A549 (cell line): ENCODE results near the gene ACTMAP. TPM values are rescaled to one million over a fixed set of nuclear protein-coding genes. Genes with fewer than 3 reads are reported as not detected.

Source experiments
- ATAC-seq, 2 experiments: fragments of 200-7000 bp in 1 of 2; fragments of >200 bp in 1 of 2; cut with Nextera tagmentation in 1 of 2; cut with Tn5 transposase in 1 of 2; 3 replicates each; pipeline versions ENCODE4 v1.8.0 to v1.9.1; 2018 to 2020; ENCODE audit warnings: mild to moderate bottlenecking in 1 of 2, moderate library complexity in 1 of 2
- CTCF ChIA-PET: fragments of 300-600 bp; sonication (Branson Sonifier 250); formaldehyde crosslinking; extraction: SDS; loops from one replicate; lab custom pipeline; 2021; ENCODE audit warnings: antibody characterized with exemption, inconsistent platforms; lab: Yijun Ruan, JAX
- POLR2A ChIA-PET: fragments of 350-600 bp; formaldehyde crosslinking; extraction: SDS; loops from one replicate; lab custom pipeline; 2021; ENCODE audit warnings: antibody characterized with exemption, inconsistent platforms; lab: Yijun Ruan, JAX
- DNase-seq, 2 experiments: peaks; one replicate each; pipeline versions ENCODE4 v3.0.0 to v3.0.0-alpha.2; 2011 to 2016; ENCODE audit warnings: low read depth in 1 of 2, low spot score in 1 of 2
- FAIRE-seq: peaks from 2 replicates; lab custom pipeline; 2011; peaks lifted over from hg19 to GRCh38; lab: Jason Lieb, UNC
- H3K27ac ChIP-seq, 2 experiments: fragments of >200 bp; sonication (Bioruptor Twin); formaldehyde crosslinking; 3 replicates each; pipeline ENCODE4 v1.5.1; 2016 to 2017
- H3K4me1 ChIP-seq: fragments of >200 bp; sonication (Bioruptor Twin); formaldehyde crosslinking; 3 replicates; pipeline ENCODE4 v1.6.1; 2016
- H3K4me2 ChIP-seq: fragments of >200 bp; sonication (Bioruptor Twin); formaldehyde crosslinking; 3 replicates; pipeline ENCODE4 v1.6.1; 2016
- H3K4me3 ChIP-seq: fragments of >200 bp; sonication (Bioruptor Twin); formaldehyde crosslinking; 3 replicates; pipeline ENCODE4 v1.5.1; 2016
- H3K9me3 ChIP-seq: fragments of >200 bp; sonication (Bioruptor Twin); formaldehyde crosslinking; 3 replicates; pipeline ENCODE4 v1.6.1; 2016
- BHLHE40 ChIP-seq: IDR thresholded peaks from 2 replicates; pipeline ENCODE4 v1.6.1; 2012; ENCODE audit warnings: low read depth, low read length, inconsistent platforms
- CEBPB ChIP-seq, 2 experiments: fragments of >200 bp in 1 of 2; sonication (Bioruptor Twin) in 1 of 2; formaldehyde crosslinking in 1 of 2; IDR thresholded peaks; 2 replicates each; pipeline ENCODE4 v1.6.1; 2012 to 2016
- CHD2 ChIP-seq: fragments of 150-350 bp; IDR thresholded peaks from 2 replicates; pipeline ENCODE4 v1.6.1; 2014; ENCODE audit warnings: low read length; ENCODE audit not compliant: partially characterized antibody
- CHD4 ChIP-seq: fragments of 200-600 bp; sonication (generic); IDR thresholded peaks from 2 replicates; pipeline ENCODE4 v1.6.1; 2016; ENCODE audit warnings: antibody characterized with exemption, mild to moderate bottlenecking, borderline replicate concordance
- E2F6 ChIP-seq: IDR thresholded peaks from 2 replicates; pipeline ENCODE4 v1.6.1; 2012; ENCODE audit warnings: low read depth, borderline replicate concordance
- EHF ChIP-seq: fragments of 250-450 bp; sonication (Bioruptor Pico); IDR thresholded peaks from 2 replicates; pipeline ENCODE4 v1.5.0; 2020; ENCODE audit warnings: mild to moderate bottlenecking
- EHMT2 ChIP-seq: fragments of 200-600 bp; sonication (generic); IDR thresholded peaks from 2 replicates; pipeline ENCODE4 v1.6.1; 2016; ENCODE audit warnings: antibody characterized with exemption, low read depth, mild to moderate bottlenecking, moderate library complexity
- FOSL2 ChIP-seq, 2 experiments: fragments of 450-650 bp in 1 of 2; fragments of >200 bp in 1 of 2; sonication (Bioruptor Twin) in 1 of 2; formaldehyde crosslinking; IDR thresholded peaks; 2 replicates each; pipeline versions ENCODE4 v1.5.0 to v1.6.1; 2016 to 2020; ENCODE audit warnings: mild to moderate bottlenecking in 1 of 2, moderate library complexity in 1 of 2
- HEYL ChIP-seq: fragments of 250-450 bp; sonication (Bioruptor Pico); IDR thresholded peaks from 2 replicates; pipeline ENCODE4 v1.8.0; 2021; ENCODE audit warnings: mild to moderate bottlenecking, moderate library complexity
- HOXA7 ChIP-seq: fragments of 250-450 bp; sonication (Bioruptor Pico); IDR thresholded peaks from 2 replicates; pipeline ENCODE4 v1.5.0; 2020; ENCODE audit warnings: mild to moderate bottlenecking, moderate library complexity
- HOXB5 ChIP-seq: fragments of 250-450 bp; sonication (Bioruptor Pico); IDR thresholded peaks from 2 replicates; pipeline ENCODE4 v1.5.0; 2020; ENCODE audit warnings: mild to moderate bottlenecking, moderate library complexity
- KDM1A ChIP-seq: fragments of 200-600 bp; sonication (generic); IDR thresholded peaks from 2 replicates; pipeline ENCODE4 v1.6.1; 2016; ENCODE audit warnings: low read depth, mild to moderate bottlenecking
- MAX ChIP-seq: IDR thresholded peaks from 2 replicates; pipeline ENCODE4 v1.6.1; 2012
- NPAS2 ChIP-seq: fragments of 250-450 bp; sonication (Bioruptor Pico); IDR thresholded peaks from 2 replicates; pipeline ENCODE4 v1.8.0; 2022; ENCODE audit warnings: mild to moderate bottlenecking, moderate library complexity, borderline replicate concordance
- PHF8 ChIP-seq: fragments of 200-600 bp; sonication (generic); IDR thresholded peaks from 2 replicates; pipeline ENCODE4 v1.6.1; 2016; ENCODE audit warnings: low read depth, mild to moderate bottlenecking, antibody characterized with exemption, moderate library complexity, borderline replicate concordance
- POLR2AphosphoS2 ChIP-seq: conservative IDR thresholded peaks from 2 replicates; pipeline ENCODE4 v1.6.1; 2012; ENCODE audit warnings: low read length, improper control_type of control experiment, inconsistent platforms
- SMC3 ChIP-seq: fragments of >200 bp; sonication (Bioruptor Twin); formaldehyde crosslinking; IDR thresholded peaks from 3 replicates; pipeline ENCODE4 v1.6.1; 2018; ENCODE audit warnings: inconsistent platforms
- TP53 ChIP-seq: fragments of 250-450 bp; sonication (Bioruptor Pico); IDR thresholded peaks from 2 replicates; pipeline ENCODE4 v1.5.0; 2021; ENCODE audit warnings: mild to moderate bottlenecking, moderate library complexity
- ZFP36 ChIP-seq: fragments of 450-650 bp; IDR thresholded peaks from 2 replicates; pipeline ENCODE4 v1.6.1; 2014; ENCODE audit warnings: borderline replicate concordance; ENCODE audit not compliant: partially characterized antibody
- ZSCAN20 ChIP-seq: fragments of 250-450 bp; sonication (Bioruptor Pico); IDR thresholded peaks from 2 replicates; pipeline ENCODE4 v1.8.0; 2022; ENCODE audit warnings: mild to moderate bottlenecking, moderate library complexity
- WGBS: methylation state at CpG from one replicate; pipeline ENCODE4 v1.1.6; 2017; ENCODE audit errors: missing lambda C conversion rate; 5-methylcytosine and 5-hydroxymethylcytosine counted together
- polyA plus RNA-seq, 4 experiments: library from polyadenylated mRNA; depleted of rRNA in 3 of 4; stranded (reverse); fragments of >200 nt; fragmentation: RNase III in 1 of 4; extraction: RNeasy Plus Mini Kit Qiagen cat#74134 plus additional on column Dnase treatment in 1 of 4; gene quantifications; 2 replicates in 3 of 4; 3 replicates in 1 of 4; pipeline ENCODE4 v1.2.3, GENCODE V29; 2011 to 2017
- TF ChIP-seq, protein P1 (sequence below): fragments of >200 bp; sonication (Bioruptor Twin); formaldehyde crosslinking; IDR thresholded peaks from 3 replicates; pipeline ENCODE4 v1.6.1; 2016
- TF ChIP-seq, protein P2 (sequence below): fragments of 250-450 bp; sonication (Bioruptor Pico); IDR thresholded peaks from 2 replicates; pipeline ENCODE4 v1.5.0; 2020; ENCODE audit warnings: low read depth, mild to moderate bottlenecking, moderate library complexity
- TF ChIP-seq, protein P3 (sequence below): fragments of 450-650 bp; IDR thresholded peaks from 2 replicates; pipeline ENCODE4 v1.6.1; 2014; ENCODE audit warnings: antibody characterized with exemption

Gene ACTMAP
- polyA plus RNA-seq, 2 of the 4 experiments (the other 2 are of a cell fraction) = 7.8 to 14.8 TPM

- POLR2A ChIA-PET = no interaction called here
- Histone ChIP-seq H3K4me3 (no peak overlapping the region), H3K4me2 (no peak overlapping the region), H3K9me3 (no peaks in the 10 kb centered on the region), H3K27ac (peak overlapping the region in 1 of 2 experiments; percentile 93; a peak in 2 of 6 replicates), H3K4me1 (peaks cover 32% of the 10 kb centered on the region)
- CTCF ChIA-PET = interaction anchor here (0.9 to 5.3 kb wide), 12 partner anchors 9 to 105 kb away, joined by 3 to 66 read pairs (median 3); partner anchors contain the start of genes EGLN2 and RAB4B
- FAIRE-seq (no peak), ATAC-seq (0 out of 6 replicates have a peak, but pooled peaks of 1 of the 2 experiments have one; percentile 2), DNase-seq (no peak)
- peak; percentile 60; the same call in 1 of the 2 replicates for TF ChIP-seq KDM1A
- TF ChIP-seq HOXA7 (CRISPR knock-in tag) = no peak
- TF ChIP-seq CHD4 = no peak
- 89% methylated on average over 11 of the region's 11 CpGs for WGBS
Measured at GRCh38 chr19:40693150-40693788, 57.0 kb downstream of the ACTMAP start.

GRCh38 chr19:40692212-40692551 lies 58.1 kb downstream of the ACTMAP start:
- POLR2A ChIA-PET = interaction anchor here (0.9 to 2.3 kb wide), 3 partner anchors 17 to 59 kb away, joined by 5 to 37 read pairs (median 7); partner anchors contain the start of genes COQ8B, ITPKC and SNRPA
- H3K27ac ChIP-seq = peak overlapping the region in 1 of 2 experiments; percentile 93; a peak in 4 of 6 replicates
- H3K9me3 ChIP-seq = no peaks in the 10 kb centered on the region
- CTCF ChIA-PET = interaction anchor here (0.7 to 5.3 kb wide), 8 partner anchors 10 to 106 kb away, joined by 3 to 66 read pairs (median 4); partner anchors contain the start of gene EGLN2
- TF ChIP-seq HEYL (CRISPR knock-in tag) (no peak), HOXB5 (CRISPR knock-in tag) (no peak), EHMT2 (no peak), ZSCAN20 (CRISPR knock-in tag) (no peak), TP53 (no peak), BHLHE40 (no peak), ZFP36 (no peak), FOSL2 (IDR thresholded peaks at IDR 0.05) (no peak), FOSL2 (CRISPR knock-in tag; IDR thresholded peaks at IDR 0.05) (no peak), CEBPB (IDR thresholded peaks at IDR 0.05) (no peak), E2F6 (no peak), EHF (CRISPR knock-in tag) (no peak), POLR2AphosphoS2 (no peak), CHD2 (no peak)
- TF ChIP-seq, protein P1, sequence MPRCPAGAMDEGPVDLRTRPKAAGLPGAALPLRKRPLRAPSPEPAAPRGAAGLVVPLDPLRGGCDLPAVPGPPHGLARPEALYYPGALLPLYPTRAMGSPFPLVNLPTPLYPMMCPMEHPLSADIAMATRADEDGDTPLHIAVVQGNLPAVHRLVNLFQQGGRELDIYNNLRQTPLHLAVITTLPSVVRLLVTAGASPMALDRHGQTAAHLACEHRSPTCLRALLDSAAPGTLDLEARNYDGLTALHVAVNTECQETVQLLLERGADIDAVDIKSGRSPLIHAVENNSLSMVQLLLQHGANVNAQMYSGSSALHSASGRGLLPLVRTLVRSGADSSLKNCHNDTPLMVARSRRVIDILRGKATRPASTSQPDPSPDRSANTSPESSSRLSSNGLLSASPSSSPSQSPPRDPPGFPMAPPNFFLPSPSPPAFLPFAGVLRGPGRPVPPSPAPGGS = no peak
- DNase-seq (no peak), ATAC-seq (peak in 1 of 2 experiments; percentile 14; a peak in 3 of 6 replicates), FAIRE-seq (no peak)
- H3K4me3 ChIP-seq = no peak overlapping the region
- WGBS = 90% methylated on average over 14 of the region's 14 CpGs
- H3K4me2 ChIP-seq = no peak overlapping the region
- peaks cover 42% of the 10 kb centered on the region for H3K4me1 ChIP-seq

- ATAC-seq (peak in 1 of 2 experiments; percentile 5; a peak in 3 of 6 replicates), FAIRE-seq (no peak), DNase-seq (peak; percentile 49 to 53)
- Histone ChIP-seq H3K4me2 (peak overlapping the region; percentile 99), H3K4me3 (peak overlapping the region; percentile 73), H3K9me3 (no peaks in the 10 kb centered on the region), H3K4me1 (peaks cover 42% of the 10 kb centered on the region), H3K27ac (peak overlapping the region; percentile 93 to 99)
- POLR2A ChIA-PET = interaction anchor here (0.7 to 2.3 kb wide), 11 partner anchors 10 to 107 kb away, joined by 3 to 37 read pairs (median 7); partner anchors contain the start of genes ACTMAP, COQ8B, EGLN2 and ITPKC
- CTCF ChIA-PET = interaction anchor here (0.7 to 5.3 kb wide), 12 partner anchors 9 to 107 kb away, joined by 3 to 66 read pairs (median 4); partner anchors contain the start of gene EGLN2
- 86% methylated on average over 23 of the region's 24 CpGs for whole genome bisulfite sequencing
- TF ChIP-seq HOXB5 (CRISPR knock-in tag) (0 out of 2 replicates have a peak, but pooled peaks have one; percentile 13), PHF8 (no peak), ZSCAN20 (CRISPR knock-in tag) (no peak), SMC3 (no peak), NPAS2 (CRISPR knock-in tag) (no peak), MAX (no peak), KDM1A (no peak), EHMT2 (no peak), E2F6 (no peak)
- TF ChIP-seq, protein P2, sequence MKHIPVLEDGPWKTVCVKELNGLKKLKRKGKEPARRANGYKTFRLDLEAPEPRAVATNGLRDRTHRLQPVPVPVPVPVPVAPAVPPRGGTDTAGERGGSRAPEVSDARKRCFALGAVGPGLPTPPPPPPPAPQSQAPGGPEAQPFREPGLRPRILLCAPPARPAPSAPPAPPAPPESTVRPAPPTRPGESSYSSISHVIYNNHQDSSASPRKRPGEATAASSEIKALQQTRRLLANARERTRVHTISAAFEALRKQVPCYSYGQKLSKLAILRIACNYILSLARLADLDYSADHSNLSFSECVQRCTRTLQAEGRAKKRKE (CRISPR knock-in tag) = 0 out of 2 replicates have a peak, but pooled peaks have one; percentile 2
- TF ChIP-seq, protein P3, sequence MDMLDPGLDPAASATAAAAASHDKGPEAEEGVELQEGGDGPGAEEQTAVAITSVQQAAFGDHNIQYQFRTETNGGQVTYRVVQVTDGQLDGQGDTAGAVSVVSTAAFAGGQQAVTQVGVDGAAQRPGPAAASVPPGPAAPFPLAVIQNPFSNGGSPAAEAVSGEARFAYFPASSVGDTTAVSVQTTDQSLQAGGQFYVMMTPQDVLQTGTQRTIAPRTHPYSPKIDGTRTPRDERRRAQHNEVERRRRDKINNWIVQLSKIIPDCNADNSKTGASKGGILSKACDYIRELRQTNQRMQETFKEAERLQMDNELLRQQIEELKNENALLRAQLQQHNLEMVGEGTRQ = 0 out of 2 replicates have a peak, but pooled peaks have one; percentile 1
- TF ChIP-seq, protein P1 = no peak
Measured at GRCh38 chr19:40691421-40692211, 58.7 kb downstream of the ACTMAP start.
